PC-9 (cell line): Measurements from ENCODE around the gene SPRR2F.

Experiments
- EZH2 ChIP-seq: fragments of 200-600 bp; sonication (generic); IDR thresholded peaks from 2 replicates; pipeline ENCODE4 v1.8.0; 2017; ENCODE audit warnings: antibody characterized with exemption, low read depth
- TF ChIP-seq, protein P1 (sequence below): fragments of 200-600 bp; sonication (generic); conservative IDR thresholded peaks from 2 replicates; pipeline ENCODE4 v1.6.1; 2017; ENCODE audit warnings: mixed run types, antibody characterized with exemption, mild to moderate bottlenecking, moderate library complexity

DNA sequence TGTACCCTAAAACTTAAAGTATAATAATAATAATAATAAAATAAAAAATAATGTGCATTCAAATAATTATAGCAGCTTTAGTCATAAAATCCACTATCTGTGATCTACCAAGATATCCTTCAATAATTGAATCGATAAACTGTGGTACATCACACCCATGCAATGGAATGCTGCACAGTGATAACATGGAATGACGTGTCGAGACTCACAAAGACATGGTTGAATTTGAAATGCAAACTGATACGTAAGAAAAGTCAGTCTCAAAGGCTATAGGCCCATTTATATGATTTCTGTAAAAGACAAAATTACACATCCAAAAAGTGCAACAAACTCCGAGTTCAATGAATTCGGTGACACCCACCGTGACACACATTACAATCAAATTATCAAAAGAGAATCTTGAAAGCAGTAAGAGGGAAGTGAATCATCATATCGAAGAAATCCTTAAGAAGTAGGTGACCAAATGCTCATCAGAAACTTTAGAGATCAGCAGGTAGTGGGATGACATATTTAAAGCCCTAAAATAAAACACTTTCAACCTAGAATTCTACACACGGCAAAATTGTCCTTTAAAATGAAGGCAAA, 13.8 kb downstream of the SPRR2F start:
- TF ChIP-seq EZH2: no peak
- TF ChIP-seq, protein P1, sequence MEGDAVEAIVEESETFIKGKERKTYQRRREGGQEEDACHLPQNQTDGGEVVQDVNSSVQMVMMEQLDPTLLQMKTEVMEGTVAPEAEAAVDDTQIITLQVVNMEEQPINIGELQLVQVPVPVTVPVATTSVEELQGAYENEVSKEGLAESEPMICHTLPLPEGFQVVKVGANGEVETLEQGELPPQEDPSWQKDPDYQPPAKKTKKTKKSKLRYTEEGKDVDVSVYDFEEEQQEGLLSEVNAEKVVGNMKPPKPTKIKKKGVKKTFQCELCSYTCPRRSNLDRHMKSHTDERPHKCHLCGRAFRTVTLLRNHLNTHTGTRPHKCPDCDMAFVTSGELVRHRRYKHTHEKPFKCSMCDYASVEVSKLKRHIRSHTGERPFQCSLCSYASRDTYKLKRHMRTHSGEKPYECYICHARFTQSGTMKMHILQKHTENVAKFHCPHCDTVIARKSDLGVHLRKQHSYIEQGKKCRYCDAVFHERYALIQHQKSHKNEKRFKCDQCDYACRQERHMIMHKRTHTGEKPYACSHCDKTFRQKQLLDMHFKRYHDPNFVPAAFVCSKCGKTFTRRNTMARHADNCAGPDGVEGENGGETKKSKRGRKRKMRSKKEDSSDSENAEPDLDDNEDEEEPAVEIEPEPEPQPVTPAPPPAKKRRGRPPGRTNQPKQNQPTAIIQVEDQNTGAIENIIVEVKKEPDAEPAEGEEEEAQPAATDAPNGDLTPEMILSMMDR: no peak
